DMS53 treated with DMSO at 0.1 percent for 48 hours (cell line): ENCODE results near the gene BAIAP2.

Experiments used
- DNase-seq: peaks from one replicate; lab custom pipeline; 2025; ENCODE audit not compliant: unreplicated experiment; lab: John Stamatoyannopoulos, UW

The BAIAP2 gene

DNA sequence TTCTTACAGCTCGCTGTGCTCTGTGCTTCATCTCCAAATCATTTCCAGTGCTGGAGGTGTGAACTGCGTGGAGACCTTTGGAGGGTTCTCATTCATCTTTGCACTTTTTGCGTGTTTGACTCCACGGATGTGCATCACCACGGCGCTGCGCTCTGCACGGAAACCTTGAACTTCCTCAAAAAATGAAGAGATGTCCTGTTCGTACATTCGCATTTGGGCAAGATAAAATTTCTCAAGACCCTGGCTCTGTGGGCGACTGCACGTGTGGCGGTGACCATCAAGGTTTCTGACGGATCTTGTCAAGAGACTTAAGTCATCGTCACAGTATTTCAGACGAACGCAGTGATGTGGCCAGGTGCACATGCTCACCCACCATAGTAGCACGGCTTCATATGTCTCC lies 120.0 kb downstream of the BAIAP2 start:
- no peak for DNase-seq

DNA sequence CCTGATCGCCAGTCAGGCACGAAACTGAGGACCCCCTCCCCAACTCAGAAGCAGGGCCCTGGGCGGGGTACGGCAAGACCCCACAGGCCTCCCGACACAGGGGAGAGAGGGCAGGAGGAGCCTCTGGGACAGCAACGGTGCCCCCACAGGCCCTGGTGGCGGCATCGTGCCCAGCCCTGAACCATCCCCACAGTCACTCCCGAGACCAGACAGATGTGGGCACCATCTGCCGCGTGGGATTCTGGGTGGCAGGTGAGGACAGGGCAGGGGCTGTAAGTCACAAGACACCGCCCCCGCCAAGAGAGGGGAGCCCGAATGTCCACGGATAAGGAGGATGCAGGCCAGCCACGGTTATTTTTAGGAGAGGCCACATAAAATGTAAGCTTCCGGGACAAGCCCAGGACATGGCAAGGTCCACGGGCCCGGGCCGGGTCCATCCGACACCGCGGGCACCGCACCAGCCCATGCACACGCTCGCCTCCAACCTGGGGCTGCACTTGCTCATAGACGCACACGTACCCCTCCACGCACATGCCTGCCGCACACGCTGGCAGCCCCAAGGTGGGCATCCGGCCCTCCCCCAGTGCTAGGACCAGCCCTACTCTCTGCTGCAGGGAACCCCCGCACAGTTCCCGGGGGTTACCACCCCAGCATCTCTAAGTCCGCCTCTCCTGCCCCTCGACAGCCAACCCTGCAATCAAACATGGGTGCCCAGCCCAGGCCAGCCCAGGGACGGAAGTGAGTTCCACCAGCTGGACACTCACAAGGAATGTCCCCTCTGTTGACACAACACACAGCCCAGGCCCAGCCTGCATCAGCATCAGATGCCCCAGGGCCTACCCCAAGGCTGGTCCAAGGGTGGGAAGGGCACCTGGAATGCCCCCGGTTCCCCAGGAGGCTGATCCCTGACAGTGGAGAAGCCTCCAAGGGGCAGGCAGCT lies 122.2 kb downstream of the BAIAP2 start:
- no peak for DNase-seq

DNA sequence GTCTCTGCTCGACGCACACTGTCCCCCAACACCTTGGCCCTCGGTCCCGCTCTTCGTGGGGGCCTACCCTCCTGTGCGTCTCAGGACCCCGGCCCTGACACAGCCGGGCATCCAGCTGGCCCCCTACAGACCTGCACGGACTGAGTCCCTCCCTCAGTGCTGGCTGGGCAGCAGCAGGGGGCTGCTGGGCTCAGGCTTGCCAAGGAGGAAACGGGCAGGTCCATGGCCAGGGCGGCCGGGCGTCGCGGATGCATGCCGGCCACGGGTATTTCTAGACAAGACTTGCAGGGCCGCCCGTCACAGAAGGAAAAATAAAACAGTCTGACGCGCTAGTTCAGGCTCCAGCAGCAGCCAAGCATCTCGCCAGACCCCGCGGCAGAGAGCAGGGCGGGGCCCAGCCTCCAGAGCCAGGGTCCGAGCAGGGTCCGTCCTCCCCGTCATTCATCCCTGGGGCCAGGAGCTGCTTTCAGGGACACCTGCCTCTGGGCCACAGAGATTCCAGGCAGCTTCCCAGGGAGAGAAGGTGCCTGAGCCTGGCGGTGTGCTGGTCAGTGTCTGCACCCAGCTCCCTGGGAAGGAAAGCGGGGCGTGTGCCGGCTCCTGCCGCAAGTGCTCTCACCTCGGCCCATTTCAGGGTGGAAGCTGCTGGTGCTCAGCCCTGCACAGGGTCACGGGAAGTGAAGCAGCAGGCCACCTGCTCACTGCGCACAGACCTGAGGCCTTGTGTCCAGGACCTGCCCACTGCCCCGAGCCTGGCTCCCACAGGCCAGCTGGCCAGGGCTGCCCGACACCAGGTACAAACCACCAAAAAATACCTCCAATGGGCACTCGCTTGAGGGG lies 123.1 kb downstream of the BAIAP2 start:
- no peak for DNase-seq

DNA sequence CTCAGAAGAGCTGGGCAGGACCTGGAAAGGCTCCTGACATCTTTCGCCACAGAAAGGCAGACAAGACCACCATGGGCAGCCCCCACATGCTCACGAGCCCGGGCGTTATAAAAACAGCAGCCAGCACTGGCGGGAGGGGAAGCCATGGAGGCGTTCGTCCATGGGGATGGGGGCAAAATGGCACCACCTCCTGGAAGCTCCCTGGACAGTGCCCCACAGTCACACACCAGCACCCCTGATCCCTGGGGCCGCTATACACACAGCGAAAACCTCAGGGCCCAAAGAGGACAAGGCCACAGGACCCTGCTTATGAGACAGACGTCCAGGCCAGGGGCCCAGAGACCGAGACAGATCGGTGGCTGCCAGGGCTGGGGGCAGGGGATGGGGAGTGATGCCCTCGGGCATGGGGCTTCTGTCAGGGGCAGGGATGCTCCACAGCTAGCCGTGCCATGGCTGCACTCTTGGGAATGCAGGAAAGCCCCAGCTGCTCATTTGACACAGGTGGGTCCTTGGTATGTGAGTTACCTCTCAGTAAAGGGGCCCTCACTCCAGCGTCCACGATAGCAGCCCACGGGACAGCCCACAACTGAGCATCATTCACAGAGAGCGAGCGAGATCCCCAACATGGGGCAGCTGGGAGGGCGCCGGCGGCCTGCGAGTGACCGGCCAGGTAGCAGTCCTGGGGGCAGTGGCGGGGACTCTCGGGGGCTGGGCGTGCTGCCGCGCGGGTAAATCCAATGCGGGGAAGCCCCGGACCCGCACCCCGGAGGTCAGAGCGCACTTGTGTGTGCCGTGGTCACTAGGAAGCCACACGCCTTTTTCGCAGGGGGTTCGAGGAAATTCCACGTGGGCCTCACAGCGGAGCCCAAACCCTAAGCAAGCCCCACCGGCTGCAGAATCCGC lies 124.0 kb downstream of the BAIAP2 start:
- no peak for DNase-seq

DNA sequence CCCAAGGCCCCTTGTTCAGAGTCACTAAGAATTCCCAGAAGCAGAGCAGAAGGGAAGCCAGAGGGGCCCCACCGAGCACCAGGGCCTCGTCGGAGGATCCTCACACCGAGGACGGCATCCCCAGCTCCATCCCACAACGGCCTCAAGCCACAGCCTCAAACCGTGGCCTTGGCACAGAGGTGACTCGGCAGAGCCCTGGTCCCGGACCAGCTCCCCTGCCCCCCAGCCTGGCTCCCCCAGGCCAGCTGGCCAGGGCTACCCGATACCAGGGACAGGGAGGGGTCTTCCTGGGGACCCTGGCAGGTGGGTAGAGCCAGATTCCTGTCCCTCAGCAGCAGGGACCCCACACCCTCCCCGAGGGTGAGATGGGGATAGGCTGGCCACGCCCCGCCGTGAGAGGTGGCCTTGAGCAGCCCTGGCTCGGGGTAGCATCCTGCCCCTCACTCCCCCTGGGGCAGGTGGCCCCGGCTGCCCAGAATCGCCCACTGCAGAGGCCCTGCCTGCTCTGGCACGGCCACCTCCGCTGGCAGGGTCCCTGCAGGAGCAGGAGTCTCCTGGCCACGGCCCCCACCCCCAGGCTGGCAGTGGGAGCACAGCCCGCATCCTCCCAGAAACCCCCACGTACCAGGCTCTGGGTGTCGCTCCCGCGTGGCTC lies 124.8 kb downstream of the BAIAP2 start:
- DNase-seq, result no peak

DNA sequence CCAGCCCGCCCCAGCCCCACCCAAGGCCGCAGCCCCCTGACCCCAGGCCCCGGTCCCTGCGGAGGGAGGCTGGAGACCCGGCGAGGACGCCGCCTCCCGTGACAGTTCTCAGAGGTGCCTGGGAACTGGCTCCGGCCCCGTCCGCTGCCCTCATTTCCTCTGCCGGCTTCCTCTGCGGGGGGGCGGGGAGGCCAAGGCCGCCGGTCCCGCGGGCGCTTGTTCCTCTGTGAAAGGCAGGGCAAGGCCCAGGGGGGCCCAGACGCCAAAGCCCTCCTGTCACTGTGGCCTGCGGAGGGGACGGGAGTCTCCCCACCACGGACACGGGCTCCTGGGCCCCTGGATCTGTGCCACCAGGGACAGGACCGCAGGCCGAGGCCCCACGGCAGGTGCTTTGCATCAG lies 125.4 kb downstream of the BAIAP2 start:
- no peak for DNase-seq

DNA sequence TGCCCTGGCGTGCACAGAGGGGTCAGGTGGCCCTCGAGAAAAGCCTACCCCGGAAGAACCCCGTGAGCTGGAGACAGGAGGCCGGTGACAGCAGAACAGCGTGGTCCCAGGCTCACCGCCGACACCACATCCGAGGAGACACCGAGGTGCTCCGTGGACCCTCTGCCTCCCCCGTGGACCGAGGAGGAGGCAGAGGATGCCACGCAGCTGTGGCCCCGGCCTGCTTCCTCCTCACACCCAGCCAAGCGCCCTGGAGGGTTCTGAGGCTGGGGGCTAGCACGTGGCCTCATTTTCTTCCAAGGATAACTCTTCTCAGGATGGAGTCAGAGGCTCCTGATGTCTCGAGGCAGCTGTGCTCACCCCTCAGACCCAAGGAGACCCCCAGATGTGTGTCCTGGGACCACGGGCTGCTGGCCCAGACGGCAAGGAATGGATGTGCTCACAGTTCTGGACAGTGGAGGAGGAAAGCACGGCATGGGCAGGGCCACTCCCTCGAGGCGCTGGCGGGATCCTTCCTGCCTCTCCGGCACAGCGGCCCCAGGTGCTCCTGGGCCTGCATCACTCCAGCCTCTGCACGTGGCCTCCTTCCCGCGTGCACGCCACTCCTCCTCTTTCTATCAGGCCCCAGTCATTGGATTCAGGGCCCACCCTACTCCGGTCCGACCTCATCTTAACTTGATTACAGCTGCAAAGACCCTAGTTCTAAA lies 125.9 kb downstream of the BAIAP2 start:
- DNase-seq, result no peak

DNA sequence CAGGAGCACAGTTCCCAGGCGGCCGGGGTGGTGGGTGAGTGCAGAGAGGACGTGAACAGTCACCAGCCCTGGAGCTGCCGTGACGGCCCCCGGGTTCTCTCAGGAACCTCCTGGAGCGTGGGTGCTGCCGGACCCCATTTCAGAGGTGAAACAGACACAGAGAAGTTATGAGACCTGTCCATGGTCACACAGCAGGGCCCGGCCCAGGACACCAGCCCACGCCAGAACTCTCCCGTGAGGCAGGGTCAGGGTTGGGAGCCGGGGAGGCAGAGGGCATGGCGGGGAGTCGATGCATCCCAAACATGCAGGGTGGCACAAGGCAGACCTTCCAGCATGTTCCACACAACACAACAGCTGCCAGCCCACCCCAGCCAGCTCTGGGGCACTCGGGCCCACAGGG lies 126.6 kb downstream of the BAIAP2 start:
- no peak for DNase-seq

DNA sequence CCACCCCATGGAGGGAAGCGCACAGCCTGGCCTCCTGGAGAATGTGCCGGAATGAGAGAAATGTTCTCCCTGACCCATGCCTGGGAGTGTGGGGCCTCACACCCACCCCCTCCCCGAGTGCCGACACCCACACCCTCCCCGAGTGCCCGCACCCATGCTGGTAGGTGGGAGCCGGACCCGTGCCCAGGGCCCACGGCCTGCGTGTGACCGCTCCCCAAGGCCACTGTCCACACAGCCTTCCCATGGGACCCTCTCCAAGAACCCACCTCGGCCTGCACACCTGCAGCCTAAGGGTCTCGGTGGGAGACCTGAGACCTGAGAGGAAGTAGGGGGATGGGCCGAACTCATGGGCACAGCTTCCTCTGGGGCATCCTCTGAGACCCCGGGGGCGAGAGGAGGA lies 127.0 kb downstream of the BAIAP2 start:
- no peak for DNase-seq

DNA sequence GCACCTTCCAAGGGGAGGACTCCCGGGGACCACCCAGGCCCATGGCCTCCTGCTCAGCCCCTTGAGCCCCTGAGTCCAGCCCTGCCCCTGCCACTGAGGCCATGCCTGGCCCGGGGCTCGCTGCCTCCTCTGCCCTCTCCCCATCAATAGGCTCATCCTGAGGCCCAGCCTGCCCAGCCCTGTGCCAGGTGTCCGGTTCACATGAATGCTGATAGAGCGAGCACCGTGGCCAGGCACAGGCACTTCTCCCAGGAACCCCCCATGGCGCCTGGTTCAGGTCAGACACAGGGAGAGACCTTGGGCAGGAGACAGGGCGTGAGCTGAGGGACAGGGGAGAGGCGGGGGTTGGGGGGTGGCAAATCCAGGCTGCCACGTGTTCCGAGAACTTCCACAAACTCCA lies 127.5 kb downstream of the BAIAP2 start:
- DNase-seq, result no peak

DNA sequence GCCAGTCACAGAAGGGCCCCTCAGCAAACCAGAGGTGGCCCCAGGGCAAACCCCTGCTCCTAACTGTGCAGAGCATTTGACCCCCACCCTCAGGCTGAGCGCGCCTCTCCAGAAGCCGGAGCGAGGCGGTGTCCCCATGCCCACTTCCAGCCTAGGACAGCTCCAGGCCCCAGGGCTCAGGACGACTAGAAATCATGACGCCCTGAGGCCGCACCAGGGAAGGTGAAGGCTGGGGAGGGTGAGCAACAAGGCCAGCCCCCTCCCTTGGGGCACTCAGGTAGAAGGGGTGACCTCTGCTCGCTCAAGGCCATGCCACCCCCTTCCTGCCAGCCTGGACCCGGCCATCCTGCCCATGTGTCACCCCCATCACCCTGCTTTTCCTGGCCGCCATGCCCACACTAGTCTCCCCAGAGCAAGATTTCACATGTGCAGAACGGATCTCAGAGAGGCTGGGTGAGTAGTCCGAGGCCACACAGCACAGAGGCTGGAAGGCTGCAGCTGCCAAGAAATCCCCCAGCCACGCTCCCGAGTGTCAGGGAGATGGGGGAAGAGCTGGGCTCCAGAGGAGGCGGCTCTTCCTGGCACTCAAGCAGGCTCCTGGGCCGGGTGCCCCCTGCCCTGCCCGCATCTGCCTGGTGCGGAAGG lies 128.2 kb downstream of the BAIAP2 start:
- no peak for DNase-seq

DNA sequence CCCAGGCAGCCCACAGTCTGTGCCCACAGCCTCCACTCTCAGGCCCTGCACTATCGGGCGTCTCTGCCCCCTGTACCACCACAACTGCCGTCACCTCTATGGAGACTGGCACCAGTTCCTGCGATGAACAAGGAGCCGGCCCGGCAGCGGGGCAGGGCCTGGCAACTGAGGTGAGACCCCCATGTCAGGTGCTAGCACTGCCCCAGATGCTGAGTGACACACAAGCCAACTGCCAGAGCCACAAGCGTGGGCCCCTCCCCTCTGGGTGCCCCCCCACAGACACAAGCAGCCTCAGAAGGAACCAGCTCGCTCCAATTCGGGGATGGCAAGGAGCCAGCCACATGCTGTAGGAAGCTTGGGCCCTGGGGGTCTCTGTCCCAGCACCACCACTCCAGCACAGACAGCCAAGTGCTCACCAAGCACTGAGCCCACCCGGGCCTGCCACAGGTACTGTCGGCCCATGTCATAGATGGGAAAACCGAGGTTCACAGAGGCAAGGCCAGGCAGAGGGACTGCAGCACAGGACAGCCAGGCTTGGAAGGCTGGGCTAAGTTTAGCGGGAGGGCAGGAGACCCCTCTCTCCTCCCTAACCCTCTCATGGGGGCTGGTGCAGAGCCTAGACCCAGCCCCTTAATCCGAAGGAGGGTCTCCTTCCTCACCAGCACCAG lies 128.9 kb downstream of the BAIAP2 start:
- DNase-seq, result no peak

DNA sequence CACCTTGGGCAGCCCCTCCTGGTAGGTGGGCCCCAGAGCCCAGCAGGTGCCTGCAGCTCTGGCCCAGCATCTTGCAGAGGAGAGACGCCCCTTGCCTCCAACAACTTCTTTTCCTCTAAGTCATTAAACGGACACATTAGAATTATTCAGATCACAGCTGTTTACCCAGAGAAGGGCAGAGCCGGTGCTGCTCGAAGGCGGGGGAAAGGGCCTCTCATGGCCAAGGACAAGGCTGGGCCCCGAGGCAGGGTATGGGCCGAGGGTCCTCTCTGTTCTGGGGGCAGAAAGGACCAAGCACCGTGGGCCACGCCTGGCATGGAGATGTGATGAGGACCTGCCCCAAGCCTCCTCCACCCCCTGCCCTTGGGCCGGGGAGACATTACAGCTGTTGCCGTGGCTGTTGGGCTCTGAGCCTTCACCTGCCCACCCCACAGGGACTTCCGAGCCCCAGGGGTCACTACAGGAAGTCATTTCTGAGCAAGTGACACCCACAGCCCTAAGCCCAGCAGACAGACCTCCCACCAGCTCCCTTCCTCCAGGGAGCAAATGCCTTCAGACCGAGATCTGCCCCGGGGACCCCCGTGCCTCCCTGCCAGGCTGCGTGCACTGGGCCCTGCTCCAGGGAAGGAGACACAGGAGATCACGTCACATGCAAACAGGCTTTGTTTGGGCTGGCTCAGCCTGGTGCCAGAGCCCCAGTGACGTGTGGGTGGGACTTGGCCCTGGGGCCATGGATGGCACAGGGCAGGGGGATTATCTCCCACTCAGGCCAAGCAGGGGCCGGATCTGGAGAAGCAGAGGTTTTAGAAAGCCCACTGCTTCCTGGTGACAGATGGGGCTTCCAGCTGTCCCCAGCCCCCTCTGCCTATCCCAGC lies 129.7 kb downstream of the BAIAP2 start:
- no peak for DNase-seq

DNA sequence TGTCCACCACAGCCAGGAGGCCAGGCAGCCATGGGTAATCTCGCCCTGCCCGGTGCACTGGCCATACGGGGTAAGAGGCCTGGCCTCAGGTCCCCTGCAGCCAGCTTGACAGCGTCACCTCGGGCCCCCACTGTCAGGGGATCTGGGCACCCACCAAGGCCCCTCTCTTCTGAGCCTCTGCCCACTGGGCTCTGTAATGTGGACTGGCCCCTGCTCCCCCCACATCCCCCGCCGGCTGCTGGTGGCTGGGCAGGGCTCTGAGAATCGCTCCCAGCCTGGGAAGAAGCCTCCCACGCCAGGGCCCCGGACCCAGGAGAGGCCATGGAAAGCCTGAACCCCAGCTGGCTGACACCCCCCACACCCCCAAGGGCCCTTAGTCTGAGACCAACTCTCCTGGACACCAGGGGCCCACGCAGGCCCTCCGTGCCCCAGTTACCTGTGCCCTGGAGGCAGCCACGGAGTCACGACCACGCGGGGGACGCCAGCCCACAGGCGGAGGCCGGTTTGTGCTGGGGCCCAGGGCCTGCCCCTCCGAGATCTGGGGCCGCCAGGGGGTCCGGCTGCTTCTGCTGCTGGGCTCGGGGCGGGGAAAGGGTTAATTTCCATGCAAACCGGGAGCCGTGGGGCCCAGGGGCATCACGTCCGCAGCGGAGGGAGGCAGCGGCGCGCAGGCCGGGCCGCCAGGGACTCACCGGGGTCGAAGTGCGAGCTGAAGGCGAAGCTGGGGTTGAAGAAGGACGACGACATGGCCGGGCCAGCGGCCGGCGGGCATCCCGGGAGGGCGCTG lies 130.5 kb downstream of the BAIAP2 start, which contains the start of gene PVALEF:
PVALEF (plus strand) TSS at position 262 of the 787 bp plus-strand sequence. CDS start 15,720 bp downstream, outside the sequence.
- DNase-seq, result peak; percentile 2

DNA sequence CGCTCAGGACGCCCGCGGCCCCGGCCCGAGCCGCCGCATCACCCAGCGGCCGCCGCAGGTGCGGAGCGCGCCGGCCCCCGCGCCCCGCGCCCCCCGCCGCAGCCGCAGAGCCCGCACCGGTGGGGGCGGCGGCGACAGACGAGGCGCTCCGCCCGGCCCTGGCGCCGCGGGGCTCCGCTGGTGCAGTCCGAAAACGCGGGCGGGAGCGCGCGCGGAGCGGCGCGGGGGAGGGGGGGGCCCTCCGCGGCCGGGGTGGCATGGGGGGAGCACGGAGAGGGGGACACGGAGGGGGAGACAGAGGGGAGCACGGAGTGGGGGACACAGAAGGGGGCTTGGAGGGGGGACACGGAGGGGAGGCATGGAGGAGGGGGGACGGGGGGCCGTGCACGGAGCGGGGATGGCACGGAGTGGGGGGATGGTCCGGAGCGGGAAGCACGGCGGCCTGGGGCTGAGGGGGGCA lies 131.1 kb downstream of the BAIAP2 start, which contains the start of gene AATK:
AATK (minus strand) TSS at position 189 of the 460 bp plus-strand sequence. CDS start 229 bp downstream, outside the sequence.
- DNase-seq, result no peak
